DND-41 (cell line): Measurements from ENCODE around the gene HOXB7.

Source experiments
- ATAC-seq: fragments of 200-7000 bp; cut with Tn5 transposase; 3 replicates; pipeline ENCODE4 v1.9.1; 2021; ENCODE audit warnings: low read depth; ENCODE audit not compliant: insufficient read depth
- DNase-seq: peaks from one replicate; pipeline ENCODE4 v3.0.0-alpha.2; 2020
- H2AFZ ChIP-seq: 2 replicates; pipeline ENCODE4 v1.6.0; 2012; ENCODE audit warnings: low read depth, low read length
- H3K27ac ChIP-seq: 2 replicates; pipeline ENCODE4 v1.5.1; 2012; ENCODE audit warnings: low read length, inconsistent platforms
- H3K27me3 ChIP-seq: fragments of 200-600 bp; sonication (generic); 2 replicates; pipeline ENCODE4 v1.6.0; 2012; ENCODE audit warnings: low read length, mild to moderate bottlenecking, inconsistent platforms; ENCODE audit not compliant: insufficient read depth, poor library complexity
- H3K36me3 ChIP-seq: 2 replicates; pipeline ENCODE4 v1.5.1; 2012; ENCODE audit warnings: low read length, inconsistent platforms; ENCODE audit not compliant: insufficient read depth
- H3K4me1 ChIP-seq: 2 replicates; pipeline ENCODE4 v1.5.1; 2012; ENCODE audit warnings: mild to moderate bottlenecking, low read length; ENCODE audit not compliant: insufficient read depth
- H3K4me2 ChIP-seq: 2 replicates; pipeline ENCODE4 v1.6.0; 2012; ENCODE audit warnings: mild to moderate bottlenecking, moderate library complexity, low read length, inconsistent platforms; ENCODE audit not compliant: insufficient read depth
- H3K4me3 ChIP-seq, 2 experiments: fragments of 200-600 bp in 1 of 2; shearing (Covaris generic) in 1 of 2; 2 replicates each; pipeline ENCODE4 v1.5.1; 2012 to 2016; ENCODE audit warnings: inconsistent platforms in 2 of 2, low read length in 2 of 2, mild to moderate bottlenecking in 2 of 2, low read depth in 1 of 2, moderate library complexity in 1 of 2
- H3K79me2 ChIP-seq: 2 replicates; pipeline ENCODE4 v1.6.0; 2012; ENCODE audit warnings: low read length, inconsistent platforms; ENCODE audit not compliant: insufficient read depth
- H3K9ac ChIP-seq: 2 replicates; pipeline ENCODE4 v1.6.0; 2012; ENCODE audit warnings: low read depth, mild to moderate bottlenecking, inconsistent platforms, low read length, moderate library complexity
- H3K9me3 ChIP-seq: 2 replicates; pipeline ENCODE4 v1.5.1; 2012; ENCODE audit warnings: low read length, moderate library complexity, mild to moderate bottlenecking, inconsistent platforms; ENCODE audit not compliant: insufficient read depth, severe bottlenecking
- H4K20me1 ChIP-seq: 2 replicates; pipeline ENCODE4 v1.6.0; 2012; ENCODE audit warnings: low read length; ENCODE audit not compliant: insufficient read depth
- CTCF ChIP-seq: IDR thresholded peaks from 2 replicates; pipeline ENCODE4 v1.5.1; 2012; ENCODE audit warnings: borderline replicate concordance, low read length, moderate library complexity, mild to moderate bottlenecking; ENCODE audit not compliant: poor library complexity, severe bottlenecking; ENCODE audit errors: extremely low read depth
- EZH2 ChIP-seq: IDR thresholded peaks from 3 replicates; pipeline ENCODE4 v1.6.1; 2012; ENCODE audit warnings: borderline replicate concordance, low read depth, mild to moderate bottlenecking, moderate library complexity, low read length, inconsistent platforms; ENCODE audit not compliant: severe bottlenecking

HOXB7 gene

GRCh38 chr17:48633266-48633677 lies 22.5 kb upstream of the HOXB7 start:
- ATAC-seq = no peak
- no peaks in the 10 kb centered on the region for H3K79me2 ChIP-seq
- no peak for TF ChIP-seq EZH2
- no peak for TF ChIP-seq CTCF
- no peak overlapping the region for H2AFZ ChIP-seq
- no peaks in the 10 kb centered on the region for H3K36me3 ChIP-seq
- no peak for DNase-seq
- H3K4me2 ChIP-seq = no peak overlapping the region
- no peaks in the 10 kb centered on the region for H3K4me1 ChIP-seq
- no peak overlapping the region for H3K4me3 ChIP-seq
- H3K9me3 ChIP-seq = no peaks in the 10 kb centered on the region
- H4K20me1 ChIP-seq = no peaks in the 10 kb centered on the region
- H3K27me3 ChIP-seq = peaks cover 59% of the 10 kb centered on the region
- H3K27ac ChIP-seq = no peak overlapping the region
- H3K9ac ChIP-seq = no peak overlapping the region

- H2AFZ ChIP-seq = no peak overlapping the region
- ATAC-seq (no peak), DNase-seq (no peak)
- H3K9ac ChIP-seq = no peak overlapping the region
- H3K27me3 ChIP-seq = peaks cover 59% of the 10 kb centered on the region
- TF ChIP-seq EZH2 (no peak), CTCF (no peak)
- H3K4me2 ChIP-seq = no peak overlapping the region
- no peaks in the 10 kb centered on the region for H3K4me1 ChIP-seq
- H3K4me3 ChIP-seq = no peak overlapping the region
- no peak overlapping the region for H3K27ac ChIP-seq
- H4K20me1 ChIP-seq = no peaks in the 10 kb centered on the region
- H3K36me3 ChIP-seq = no peaks in the 10 kb centered on the region
- H3K9me3 ChIP-seq = no peaks in the 10 kb centered on the region
- H3K79me2 ChIP-seq = no peaks in the 10 kb centered on the region
These were observed 21.9 kb upstream of the HOXB7 start for GRCh38 chr17:48632579-48633265.

- DNase-seq = no peak
- no peaks in the 10 kb centered on the region for H3K9me3 ChIP-seq
- H3K27ac ChIP-seq = no peak overlapping the region
- no peaks in the 10 kb centered on the region for H3K79me2 ChIP-seq
- peaks cover 57% of the 10 kb centered on the region for H3K27me3 ChIP-seq
- no peaks in the 10 kb centered on the region for H4K20me1 ChIP-seq
- no peak overlapping the region for H3K4me3 ChIP-seq
- no peak for ATAC-seq
- no peaks in the 10 kb centered on the region for H3K4me1 ChIP-seq
- no peak overlapping the region for H3K4me2 ChIP-seq
- no peak overlapping the region for H3K9ac ChIP-seq
- no peaks in the 10 kb centered on the region for H3K36me3 ChIP-seq
- TF ChIP-seq EZH2 (no peak), CTCF (no peak)
- H2AFZ ChIP-seq = no peak overlapping the region
These were observed 21.1 kb upstream of the HOXB7 start for GRCh38 chr17:48631693-48632578.
